ENCODE data around the gene SERTM2.

DNA sequence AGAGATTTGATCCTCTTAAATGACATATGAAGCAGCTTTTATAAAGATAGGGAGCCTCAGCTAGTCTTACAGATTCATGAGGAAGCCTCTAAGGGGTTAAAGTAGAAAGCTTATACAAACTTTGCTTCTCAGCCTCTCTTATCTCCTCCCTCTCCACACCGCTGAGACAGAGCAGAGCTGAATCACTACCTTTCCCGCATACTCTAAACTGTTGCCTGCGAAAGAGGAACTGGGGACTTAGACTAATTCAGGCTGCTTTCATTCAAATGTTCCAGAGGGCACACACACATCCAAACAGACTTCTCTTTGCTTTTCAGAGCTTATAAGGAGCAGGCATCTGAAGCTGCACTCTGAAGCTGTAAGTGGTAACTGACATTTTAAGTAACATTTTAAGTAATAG, at the start of gene SERTM2:
- no peak for TF ChIP-seq POLR2A (IDR thresholded peaks at IDR 0.05; ENCODE audit: control extremely low read depth in 1 of 2, low read depth in 2 of 2, low read length in 2 of 2)
- TF ChIP-seq HDAC2 (IDR thresholded peaks at IDR 0.05; ENCODE audit: borderline replicate concordance in 1 of 2, low read depth in 2 of 2, low read length in 2 of 2) = no peak
- TF ChIP-seq PHF8 (conservative IDR thresholded peaks at IDR 0.05; ENCODE audit: low read depth, low read length) = no peak
- TF ChIP-seq CTCF (IDR thresholded peaks at IDR 0.05; ENCODE audit: control extremely low read depth in 1 of 3, insufficient read depth in 1 of 3, low read depth in 1 of 3, low read length in 3 of 3) = no peak
- no peak for TF ChIP-seq ATF3 (IDR thresholded peaks at IDR 0.05; ENCODE audit: insufficient read depth, low read depth, low read length)
- TF ChIP-seq YY1 (IDR thresholded peaks at IDR 0.05; ENCODE audit: low read depth, low read length) = no peak
- no peak for TF ChIP-seq POLR2AphosphoS5 (IDR thresholded peaks at IDR 0.05; ENCODE audit: low read depth, low read length)
- no peak for TF ChIP-seq SP1 (IDR thresholded peaks at IDR 0.05; ENCODE audit: low read depth, low read length)
